HL-60 (cell line): Measurements from ENCODE around the gene APC2.

Experiments used
- GABPA ChIP-seq: IDR thresholded peaks from 2 replicates; pipeline ENCODE4 v1.6.1; 2012; ENCODE audit warnings: low read depth
- POLR2AphosphoS5 ChIP-seq: IDR thresholded peaks from 2 replicates; pipeline ENCODE4 v1.6.1; 2012; ENCODE audit warnings: low read depth
- REST ChIP-seq: IDR thresholded peaks from 2 replicates; pipeline ENCODE4 v1.6.1; 2012; ENCODE audit warnings: low read depth; ENCODE audit not compliant: insufficient replicate concordance
- SPI1 ChIP-seq: IDR thresholded peaks from 2 replicates; pipeline ENCODE4 v1.6.1; 2012; ENCODE audit warnings: low read depth, mild to moderate bottlenecking, borderline replicate concordance
- TF ChIP-seq, protein P1 (sequence below): IDR thresholded peaks from one replicate; pipeline ENCODE4 v1.5.1; 2011; ENCODE audit warnings: low read length, control low read depth, inconsistent platforms; ENCODE audit not compliant: insufficient read depth

GRCh38 chr19:1474765-1475351, 24.9 kb downstream of the APC2 start:
- TF ChIP-seq, protein P1, sequence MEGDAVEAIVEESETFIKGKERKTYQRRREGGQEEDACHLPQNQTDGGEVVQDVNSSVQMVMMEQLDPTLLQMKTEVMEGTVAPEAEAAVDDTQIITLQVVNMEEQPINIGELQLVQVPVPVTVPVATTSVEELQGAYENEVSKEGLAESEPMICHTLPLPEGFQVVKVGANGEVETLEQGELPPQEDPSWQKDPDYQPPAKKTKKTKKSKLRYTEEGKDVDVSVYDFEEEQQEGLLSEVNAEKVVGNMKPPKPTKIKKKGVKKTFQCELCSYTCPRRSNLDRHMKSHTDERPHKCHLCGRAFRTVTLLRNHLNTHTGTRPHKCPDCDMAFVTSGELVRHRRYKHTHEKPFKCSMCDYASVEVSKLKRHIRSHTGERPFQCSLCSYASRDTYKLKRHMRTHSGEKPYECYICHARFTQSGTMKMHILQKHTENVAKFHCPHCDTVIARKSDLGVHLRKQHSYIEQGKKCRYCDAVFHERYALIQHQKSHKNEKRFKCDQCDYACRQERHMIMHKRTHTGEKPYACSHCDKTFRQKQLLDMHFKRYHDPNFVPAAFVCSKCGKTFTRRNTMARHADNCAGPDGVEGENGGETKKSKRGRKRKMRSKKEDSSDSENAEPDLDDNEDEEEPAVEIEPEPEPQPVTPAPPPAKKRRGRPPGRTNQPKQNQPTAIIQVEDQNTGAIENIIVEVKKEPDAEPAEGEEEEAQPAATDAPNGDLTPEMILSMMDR: no peak
- TF ChIP-seq POLR2AphosphoS5: no peak
- no peak for TF ChIP-seq REST
- no peak for TF ChIP-seq GABPA
- no peak for TF ChIP-seq SPI1
